Lower leg skin (tissue), 4 donors: ENCODE data around the gene IQCK. TPM values are rescaled to one million over a fixed set of nuclear protein-coding genes. Genes with fewer than 3 reads are reported as not detected.

Experiments
- DNase-seq, 2 donors: peaks; one replicate each; pipeline ENCODE4 v3.0.0-alpha.2; 2019; ENCODE audit warnings: low spot score in 2 of 2
- H3K4me3 ChIP-seq: fragments of 200-600 bp; sonication (generic); 2 replicates; pipeline ENCODE4 v1.5.1; 2017; ENCODE audit warnings: mild to moderate bottlenecking, low read depth; ENCODE audit not compliant: poor library complexity, severe bottlenecking
- POLR2A ChIP-seq, 2 donors: fragments of 450-650 bp; IDR thresholded peaks; one replicate each; pipeline ENCODE4 v1.6.1; 2016 to 2017; ENCODE audit warnings: antibody characterized with exemption in 2 of 2, mild to moderate bottlenecking in 1 of 2, moderate library complexity in 1 of 2
- WGBS, 2 donors: methylation state at CpG; one replicate each; pipeline ENCODE4 v1.1.5; 2018; 5-methylcytosine and 5-hydroxymethylcytosine counted together
- intact Hi-C: fragments of 100-400 bp; cut with DNase I; formaldehyde crosslinking; loops from one replicate; pipeline ENCODE4 v1.15.0; 2023; ENCODE audit warnings: low total_unique reads
- total RNA-seq, 4 donors: library from RNA; depleted of rRNA; stranded (reverse); fragments of >200 nt; gene quantifications; one replicate each; pipeline ENCODE4 v1.1.0, GENCODE V29; 2016
- TF ChIP-seq, protein P1 (sequence below), 3 donors: fragments of 450-650 bp; IDR thresholded peaks; one replicate each; pipeline ENCODE4 v1.5.1; 2016; ENCODE audit warnings: antibody characterized with exemption in 3 of 3, mild to moderate bottlenecking in 3 of 3, moderate library complexity in 2 of 3

Gene IQCK
- total RNA-seq, 4 donors from 2014 or later: 6.9 to 20.7 (median 10.9) TPM

DNA sequence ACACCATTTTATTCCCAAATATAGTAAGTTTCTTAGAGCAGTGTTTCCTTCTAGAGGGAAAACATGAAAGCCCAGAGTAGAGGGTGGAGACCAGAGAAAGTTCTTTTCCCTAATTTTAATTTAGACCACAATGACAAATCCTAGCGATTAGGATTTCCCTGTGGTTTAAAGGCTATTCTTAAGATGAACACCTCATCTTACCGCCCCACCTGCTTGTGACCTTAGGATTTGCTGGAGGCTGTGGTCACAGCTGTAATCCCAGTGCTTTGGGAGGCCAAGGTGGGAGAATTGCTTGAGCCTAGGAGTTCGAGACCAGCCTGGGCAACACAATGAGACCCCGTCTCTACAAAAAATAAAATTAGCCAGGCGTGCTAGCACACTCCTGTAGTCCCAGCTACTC, 115.5 kb downstream of the IQCK start:
- TF ChIP-seq, protein P1, sequence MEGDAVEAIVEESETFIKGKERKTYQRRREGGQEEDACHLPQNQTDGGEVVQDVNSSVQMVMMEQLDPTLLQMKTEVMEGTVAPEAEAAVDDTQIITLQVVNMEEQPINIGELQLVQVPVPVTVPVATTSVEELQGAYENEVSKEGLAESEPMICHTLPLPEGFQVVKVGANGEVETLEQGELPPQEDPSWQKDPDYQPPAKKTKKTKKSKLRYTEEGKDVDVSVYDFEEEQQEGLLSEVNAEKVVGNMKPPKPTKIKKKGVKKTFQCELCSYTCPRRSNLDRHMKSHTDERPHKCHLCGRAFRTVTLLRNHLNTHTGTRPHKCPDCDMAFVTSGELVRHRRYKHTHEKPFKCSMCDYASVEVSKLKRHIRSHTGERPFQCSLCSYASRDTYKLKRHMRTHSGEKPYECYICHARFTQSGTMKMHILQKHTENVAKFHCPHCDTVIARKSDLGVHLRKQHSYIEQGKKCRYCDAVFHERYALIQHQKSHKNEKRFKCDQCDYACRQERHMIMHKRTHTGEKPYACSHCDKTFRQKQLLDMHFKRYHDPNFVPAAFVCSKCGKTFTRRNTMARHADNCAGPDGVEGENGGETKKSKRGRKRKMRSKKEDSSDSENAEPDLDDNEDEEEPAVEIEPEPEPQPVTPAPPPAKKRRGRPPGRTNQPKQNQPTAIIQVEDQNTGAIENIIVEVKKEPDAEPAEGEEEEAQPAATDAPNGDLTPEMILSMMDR (IDR thresholded peaks at IDR 0.05): no peak
- no peak for TF ChIP-seq POLR2A (IDR thresholded peaks at IDR 0.05)
- no peak overlapping the region for H3K4me3 ChIP-seq
- DNase-seq: no peak
- intact Hi-C loops: no loop called here
- WGBS, 2 donors: 88 to 93% methylated on average over 5 of the region's 5 CpGs

- intact Hi-C loops: no loop called here
- DNase-seq: no peak
- TF ChIP-seq POLR2A (IDR thresholded peaks at IDR 0.05): no peak
- TF ChIP-seq, protein P1 (IDR thresholded peaks at IDR 0.05): no peak
- no peak overlapping the region for H3K4me3 ChIP-seq
- WGBS, 2 donors: 91 to 93% methylated on average over 3 of the region's 3 CpGs
These were observed 117.1 kb downstream of the IQCK start for GRCh38 chr16:19835196-19835595.

- no peak for DNase-seq
- TF ChIP-seq, protein P1 (IDR thresholded peaks at IDR 0.05): no peak
- no peak for TF ChIP-seq POLR2A (IDR thresholded peaks at IDR 0.05)
- H3K4me3 ChIP-seq: no peak overlapping the region
- intact Hi-C loops: no loop called here
These were observed 117.9 kb downstream of the IQCK start for GRCh38 chr16:19835968-19836421.

GRCh38 chr16:19837331-19837980, 119.4 kb downstream of the IQCK start:
- DNase-seq: peak in 1 of 2 donors; percentile 20
- intact Hi-C loops: no loop called here
- no peak for TF ChIP-seq POLR2A (IDR thresholded peaks at IDR 0.05)
- TF ChIP-seq, protein P1 (IDR thresholded peaks at IDR 0.05): no peak
- 86 to 88% methylated on average over 6 of the region's 6 CpGs for WGBS, 2 donors
- no peak overlapping the region for H3K4me3 ChIP-seq

DNA sequence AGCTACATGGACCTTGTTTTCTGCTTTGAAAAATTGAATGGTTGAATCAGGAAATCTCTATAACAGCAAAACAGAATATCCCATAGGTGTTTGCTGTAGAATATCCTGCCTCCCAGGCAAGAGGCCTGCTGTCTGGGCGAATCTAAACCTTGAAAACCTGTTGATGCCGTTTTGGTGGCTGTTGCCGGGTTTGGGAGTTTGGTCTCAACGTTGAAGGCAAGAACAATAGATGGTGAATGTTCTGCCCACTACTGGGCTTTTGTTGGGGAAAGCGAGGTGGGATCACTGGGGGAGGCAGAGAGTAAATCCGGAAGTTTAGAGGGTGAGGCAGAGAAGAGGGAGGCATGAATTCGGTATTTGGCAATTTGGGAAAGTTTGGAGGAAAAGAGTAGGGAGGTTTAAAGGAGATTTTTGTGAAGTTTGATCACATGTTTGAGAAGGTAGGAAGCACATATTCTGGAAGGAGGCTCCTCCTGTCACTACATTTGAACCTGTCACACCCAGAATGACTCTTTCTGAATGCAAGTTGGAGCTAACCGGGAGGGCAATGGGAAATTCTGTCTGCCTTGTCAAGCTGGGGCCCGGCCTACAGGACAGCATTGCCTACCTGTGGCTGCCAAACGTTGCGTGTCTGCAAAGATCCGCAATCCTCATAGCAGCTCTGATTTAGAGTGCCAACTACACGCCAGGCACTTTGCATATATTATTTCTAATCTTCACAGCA, 120.1 kb downstream of the IQCK start:
- WGBS, 2 donors: 82 to 87% methylated on average over 13 of the region's 13 CpGs
- no peak for TF ChIP-seq POLR2A (IDR thresholded peaks at IDR 0.05)
- intact Hi-C loops: no loop called here
- no peak overlapping the region for H3K4me3 ChIP-seq
- DNase-seq: peak in 1 of 2 donors; percentile 18

DNA sequence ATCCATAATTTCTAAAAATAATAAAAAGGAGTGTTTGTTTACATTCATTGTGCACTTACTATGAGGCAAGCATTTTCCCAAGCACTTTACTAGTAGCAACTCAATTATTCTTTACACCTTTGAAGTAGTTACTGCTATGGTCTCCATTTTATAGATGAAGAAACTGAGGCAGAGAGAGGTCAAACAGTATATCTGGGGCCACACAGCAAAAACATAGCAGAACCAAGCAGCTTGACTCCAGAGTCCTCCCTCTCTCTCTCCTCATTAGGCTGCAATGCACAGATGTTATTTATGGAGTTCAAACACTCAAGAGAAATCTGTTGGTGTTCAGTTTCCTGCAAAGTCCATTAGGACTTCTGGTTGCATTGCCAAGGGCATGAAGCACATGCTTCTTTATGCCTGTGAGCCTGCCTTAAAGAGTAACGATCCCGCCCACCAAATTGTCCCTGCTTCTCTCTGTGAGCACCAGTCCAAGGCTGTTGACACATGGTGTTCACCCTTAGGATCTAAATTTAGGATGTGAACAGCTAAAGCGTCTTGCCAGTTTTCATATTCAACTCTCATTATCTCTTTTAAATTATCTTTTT, 122.5 kb downstream of the IQCK start:
- no peak overlapping the region for H3K4me3 ChIP-seq
- intact Hi-C loops: no loop called here
- DNase-seq: no peak
- TF ChIP-seq, protein P1 (IDR thresholded peaks at IDR 0.05): no peak
- TF ChIP-seq POLR2A (IDR thresholded peaks at IDR 0.05): no peak
- WGBS, 2 donors: 51 to 56% methylated on average over 3 of the region's 3 CpGs
